8988T (cell line): ENCODE measurements around the gene FHOD3.
"Not testable (repeated sequence)": the region's sequence is repeated elsewhere in the genome, so short reads cannot be mapped to it uniquely, and the experiment has no call there.

Experiments
- DNase-seq: peaks from one replicate; pipeline ENCODE4 v3.0.0; 2011

FHOD3 gene

DNA sequence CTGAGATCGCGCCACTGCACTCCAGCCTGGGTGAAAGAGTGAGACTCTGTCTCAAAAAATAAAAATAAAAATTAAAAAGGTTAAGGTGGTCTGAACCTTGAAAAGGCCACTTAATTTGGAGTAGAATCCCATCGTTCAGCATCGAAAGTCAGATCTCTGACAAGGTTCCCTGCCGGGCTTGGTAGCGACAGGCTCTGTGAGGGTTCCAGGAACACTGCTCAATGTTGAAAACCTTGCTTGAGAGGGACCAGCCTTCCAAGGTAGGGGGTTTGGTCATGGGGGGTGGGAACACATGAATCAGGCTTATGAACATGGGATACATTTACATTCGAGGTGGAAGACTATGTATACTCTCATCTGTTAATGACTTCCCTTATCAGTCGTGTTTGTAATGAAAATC, 232.2 kb downstream of the FHOD3 start:
- DNase-seq, result no peak

DNA sequence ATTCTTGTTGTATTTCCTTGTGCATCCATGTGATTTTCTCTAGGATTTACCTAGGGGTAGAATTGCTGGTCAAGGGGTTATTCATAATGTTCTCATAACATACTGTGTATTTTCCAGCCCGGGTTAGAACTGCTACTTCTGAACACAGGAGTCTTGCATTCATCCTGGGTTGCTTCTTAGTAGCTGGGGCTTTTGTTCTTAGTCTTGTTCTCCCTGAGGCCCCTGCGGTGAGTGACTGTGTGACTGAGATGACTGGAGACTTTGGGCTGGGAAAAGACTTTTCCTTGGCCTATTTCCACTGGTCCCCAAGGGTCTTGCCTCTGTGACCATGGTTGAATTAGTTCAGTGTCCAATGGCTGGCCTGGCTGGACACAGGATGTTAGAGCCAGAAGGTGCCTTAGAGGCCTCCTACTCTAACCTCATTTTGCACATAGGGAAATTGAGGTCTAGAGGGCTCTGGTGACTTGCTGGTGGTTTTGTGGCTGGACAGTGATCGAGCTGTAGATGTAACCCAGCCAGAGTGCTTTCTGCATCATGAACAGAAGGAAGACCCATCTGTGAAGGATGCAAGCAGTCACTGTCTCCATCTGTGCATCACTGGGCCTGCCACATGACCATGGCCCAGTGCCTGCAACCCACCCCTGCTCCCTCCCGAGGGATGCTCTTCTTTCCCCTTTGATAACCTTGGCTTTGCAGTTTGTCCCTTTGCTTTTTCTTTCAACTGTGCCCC, 233.3 kb downstream of the FHOD3 start:
- DNase-seq, result no peak

DNA sequence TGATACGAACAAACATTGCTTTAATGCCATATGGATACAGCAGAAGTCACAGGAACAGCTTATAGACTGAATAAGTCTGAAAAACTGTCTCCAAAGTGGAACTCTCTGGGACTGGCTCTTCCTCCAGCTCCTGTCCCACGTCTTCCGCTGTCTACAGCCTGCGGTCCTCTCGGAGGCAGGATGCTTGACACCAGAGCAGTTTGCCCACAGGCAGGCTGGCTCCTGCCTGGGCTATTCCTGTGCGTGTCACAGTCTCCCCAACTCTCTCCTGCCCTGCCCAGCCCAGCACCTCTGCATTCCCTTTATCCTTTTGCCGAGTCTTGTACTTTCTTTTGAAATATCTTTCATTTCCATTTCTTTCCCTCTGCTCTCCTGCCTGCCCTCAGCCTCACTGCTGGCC, 234.1 kb downstream of the FHOD3 start:
- DNase-seq, result no peak

DNA sequence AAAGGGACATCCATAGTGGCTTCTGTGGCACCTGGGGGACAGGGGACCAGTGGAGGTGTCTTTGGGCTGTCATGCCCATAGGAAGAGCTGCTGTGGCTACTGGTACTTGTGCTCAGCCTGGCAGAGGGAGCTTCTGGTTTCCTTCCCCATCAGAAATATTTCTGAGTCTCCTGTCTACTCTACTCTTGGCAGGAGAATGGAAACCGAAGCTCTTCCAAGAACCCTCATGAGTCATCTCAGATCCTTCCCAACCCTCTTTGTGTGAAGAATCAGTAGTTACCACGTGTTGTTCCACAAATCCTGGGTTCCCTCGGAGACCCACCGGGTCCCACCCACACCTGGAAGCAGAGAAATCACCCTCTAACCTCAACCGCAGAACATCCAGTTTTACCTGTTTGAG, 234.9 kb downstream of the FHOD3 start:
- no peak for DNase-seq

DNA sequence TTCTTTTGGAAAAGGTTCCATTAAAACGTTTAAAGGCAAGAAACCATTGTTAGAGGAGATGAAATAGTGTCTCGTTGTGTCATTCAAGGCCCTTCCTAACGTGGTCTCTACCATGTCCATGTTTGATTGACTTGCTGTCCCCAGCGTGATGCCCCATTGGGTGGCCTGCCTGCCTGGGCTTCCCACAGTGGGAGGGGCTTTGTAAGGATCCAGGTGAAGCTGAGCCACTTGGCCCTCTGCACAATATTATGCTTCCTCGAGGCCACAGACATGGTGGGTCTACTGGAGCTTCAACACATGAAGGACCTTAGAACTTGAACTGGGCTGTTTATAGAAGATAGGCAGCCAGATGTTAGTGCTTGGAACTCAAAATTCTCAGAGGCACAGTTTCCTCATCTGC, 235.3 kb downstream of the FHOD3 start:
- no peak for DNase-seq

DNA sequence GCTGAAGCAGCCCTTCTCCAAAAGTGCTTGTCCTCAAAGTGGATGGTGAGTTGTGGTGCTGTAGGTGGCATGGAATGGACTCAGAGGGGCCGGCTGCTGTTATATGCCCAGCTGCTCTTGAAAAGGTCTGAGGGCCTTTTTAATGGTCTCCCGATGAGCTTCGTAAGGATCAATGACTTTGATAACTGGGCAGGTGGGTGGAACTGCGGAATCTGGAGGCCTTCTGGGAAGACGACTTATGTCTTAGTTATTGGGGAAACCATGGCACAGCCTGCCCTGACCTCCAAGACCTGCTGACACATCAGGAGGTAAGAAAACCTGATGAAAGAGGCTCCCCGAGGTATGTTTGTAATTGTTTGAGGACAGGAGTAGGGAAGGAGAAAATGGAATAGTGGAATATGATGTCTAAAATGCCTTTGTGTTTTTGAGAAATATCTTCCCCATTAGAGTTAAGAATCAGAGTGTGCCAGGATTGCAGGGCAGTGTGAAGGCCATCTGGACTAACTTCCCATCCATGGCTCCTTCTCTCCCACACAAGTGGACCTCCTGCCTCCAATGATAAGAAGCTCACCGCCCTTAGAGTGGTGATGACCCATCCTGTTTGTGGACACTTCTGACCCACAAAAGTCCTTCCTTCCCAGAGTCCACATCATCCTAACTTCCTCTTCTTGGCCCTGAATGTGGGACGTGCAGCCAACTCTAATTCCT, 236.1 kb downstream of the FHOD3 start:
- no peak for DNase-seq

DNA sequence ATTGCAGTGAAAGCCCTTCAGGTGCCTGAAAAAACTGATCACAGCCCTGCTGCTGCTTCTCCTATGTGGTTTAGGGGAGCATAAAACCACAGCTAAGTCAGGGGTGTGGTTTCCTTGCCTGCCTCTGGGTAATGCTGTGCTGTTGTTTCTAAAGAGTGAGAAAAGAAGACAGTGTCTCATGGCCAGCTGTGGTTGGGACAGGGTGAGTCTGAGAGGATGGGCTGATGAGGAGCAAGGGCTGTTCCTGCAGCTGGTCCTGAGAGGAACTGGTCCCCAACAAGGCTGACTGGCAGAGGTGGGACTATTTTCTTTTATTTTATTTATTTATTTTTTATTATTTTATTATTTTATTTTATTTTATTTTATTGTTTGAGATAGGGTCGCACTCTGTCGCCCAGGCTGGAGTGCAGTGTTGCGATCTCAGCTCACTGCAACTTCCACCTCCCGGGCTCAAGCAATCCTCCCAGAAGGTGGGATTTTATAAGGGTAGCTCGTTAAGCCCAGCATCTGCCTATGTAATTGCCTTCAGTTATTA, 236.7 kb downstream of the FHOD3 start:
- DNase-seq, result no peak

DNA sequence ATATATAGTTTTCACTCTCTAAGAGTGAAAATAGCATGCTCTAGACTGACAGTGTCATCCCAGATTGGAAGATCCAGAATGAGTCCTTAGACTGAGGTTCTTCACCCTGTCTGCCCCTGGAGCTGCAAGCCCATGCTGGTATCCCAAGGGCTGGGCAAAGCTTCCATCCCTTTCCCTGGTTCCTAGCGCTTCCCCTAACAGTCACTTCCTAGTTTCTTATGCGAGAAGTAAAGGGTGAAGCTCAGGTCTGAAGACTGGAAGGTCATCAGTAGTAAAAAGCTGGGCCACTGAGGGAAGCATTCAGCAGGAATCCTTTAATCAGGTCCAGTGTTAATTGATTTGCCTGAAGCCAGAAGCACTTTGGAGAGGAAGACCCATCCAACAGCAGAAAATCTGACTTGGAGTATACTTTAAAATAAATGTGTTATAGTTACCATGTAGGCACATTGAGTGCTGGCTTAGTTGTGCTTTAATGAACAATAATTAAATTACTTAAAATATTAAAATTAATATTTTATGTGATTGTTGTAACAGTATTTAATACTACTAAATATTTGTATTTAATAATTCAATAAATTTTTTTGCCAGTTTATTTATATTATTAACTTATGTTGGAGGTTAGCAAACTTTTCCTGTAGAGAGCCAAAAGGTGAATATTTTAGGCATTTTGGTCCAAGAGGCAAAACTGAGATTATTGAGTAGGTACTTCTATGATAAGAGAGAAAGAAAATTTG, 237.9 kb downstream of the FHOD3 start:
- DNase-seq, result no peak

DNA sequence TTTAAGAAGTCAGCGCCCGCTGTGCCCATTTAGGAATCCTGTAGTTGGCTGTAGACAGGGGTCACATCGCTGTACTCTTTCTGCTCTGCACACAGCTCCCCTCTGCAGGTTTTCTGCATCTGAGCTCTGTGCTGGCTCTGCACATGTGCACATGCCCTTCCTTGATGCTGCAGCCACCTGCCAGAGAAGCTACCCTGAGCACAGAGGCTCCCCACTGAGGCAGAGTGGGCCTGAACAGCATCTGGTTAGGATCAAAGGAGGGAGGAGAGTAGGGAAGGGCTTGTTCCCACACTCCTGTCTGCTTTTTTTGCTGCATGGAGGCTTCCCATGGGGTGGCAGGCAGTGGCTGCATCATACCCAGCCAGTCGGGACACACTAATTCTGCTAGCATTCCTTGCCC, 238.9 kb downstream of the FHOD3 start:
- DNase-seq, result no peak

DNA sequence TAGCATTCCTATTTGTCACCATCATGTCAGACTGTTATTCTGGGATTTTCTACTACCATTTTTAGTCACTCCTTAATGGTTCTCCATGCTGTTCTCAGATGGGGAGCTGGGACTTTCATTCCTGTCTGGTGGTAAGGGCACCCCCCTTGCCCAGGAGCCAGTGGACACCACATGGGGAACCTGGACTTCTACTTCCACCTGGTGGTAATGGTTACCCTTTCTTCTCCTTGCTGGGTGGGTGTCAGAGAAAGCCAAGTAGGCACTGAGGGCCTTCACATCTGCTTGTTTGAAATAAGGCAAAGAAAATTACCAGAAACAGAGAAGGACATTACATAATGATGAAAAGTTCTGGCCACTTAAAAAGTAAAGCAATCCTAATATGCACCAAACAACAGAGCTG, 239.8 kb downstream of the FHOD3 start:
- DNase-seq, result no peak

DNA sequence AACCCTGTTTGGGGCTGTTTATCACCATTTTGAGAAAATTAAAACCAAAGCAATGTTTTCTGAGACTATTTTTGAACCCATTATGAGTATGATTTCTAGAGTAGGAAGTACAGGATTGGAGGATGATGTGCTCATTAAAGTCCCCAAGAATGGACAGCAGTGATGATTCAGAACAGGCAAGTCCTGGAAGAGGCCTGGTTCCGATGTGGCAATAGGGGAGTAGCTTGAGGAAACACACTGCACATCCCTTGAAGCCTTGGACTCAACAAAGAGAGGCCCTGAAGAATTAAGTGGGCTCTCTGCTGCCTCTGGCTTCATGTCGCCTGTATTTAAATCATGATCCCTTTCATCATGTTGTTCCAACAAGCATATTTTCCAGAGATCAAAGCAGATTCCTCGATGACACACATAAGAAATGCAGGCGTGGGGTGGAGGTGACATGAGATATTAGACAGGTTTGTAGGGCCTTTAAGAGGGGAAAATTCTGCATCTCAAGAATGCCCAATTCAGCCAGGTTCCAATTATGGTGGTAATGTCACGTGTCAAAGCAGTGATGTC, 242.2 kb downstream of the FHOD3 start:
- no peak for DNase-seq

DNA sequence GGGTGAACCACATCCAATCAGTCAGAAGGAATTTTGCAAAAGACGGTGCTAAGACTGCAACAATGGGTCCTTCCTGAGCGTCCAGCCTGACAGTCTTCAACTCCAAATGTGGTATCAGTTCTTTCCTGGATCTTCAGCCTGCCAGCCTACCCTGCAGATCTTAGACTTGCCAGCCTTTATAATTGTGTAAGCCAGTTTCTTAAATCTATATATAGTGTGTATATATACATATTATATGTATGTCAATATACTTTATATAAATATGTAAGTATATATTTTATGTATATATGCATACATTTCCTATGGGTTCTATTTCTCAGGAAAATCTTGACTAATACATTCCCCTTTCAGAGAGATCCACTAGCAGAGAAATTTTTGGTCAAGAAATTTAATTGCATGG, 245.5 kb downstream of the FHOD3 start:
- no peak for DNase-seq

DNA sequence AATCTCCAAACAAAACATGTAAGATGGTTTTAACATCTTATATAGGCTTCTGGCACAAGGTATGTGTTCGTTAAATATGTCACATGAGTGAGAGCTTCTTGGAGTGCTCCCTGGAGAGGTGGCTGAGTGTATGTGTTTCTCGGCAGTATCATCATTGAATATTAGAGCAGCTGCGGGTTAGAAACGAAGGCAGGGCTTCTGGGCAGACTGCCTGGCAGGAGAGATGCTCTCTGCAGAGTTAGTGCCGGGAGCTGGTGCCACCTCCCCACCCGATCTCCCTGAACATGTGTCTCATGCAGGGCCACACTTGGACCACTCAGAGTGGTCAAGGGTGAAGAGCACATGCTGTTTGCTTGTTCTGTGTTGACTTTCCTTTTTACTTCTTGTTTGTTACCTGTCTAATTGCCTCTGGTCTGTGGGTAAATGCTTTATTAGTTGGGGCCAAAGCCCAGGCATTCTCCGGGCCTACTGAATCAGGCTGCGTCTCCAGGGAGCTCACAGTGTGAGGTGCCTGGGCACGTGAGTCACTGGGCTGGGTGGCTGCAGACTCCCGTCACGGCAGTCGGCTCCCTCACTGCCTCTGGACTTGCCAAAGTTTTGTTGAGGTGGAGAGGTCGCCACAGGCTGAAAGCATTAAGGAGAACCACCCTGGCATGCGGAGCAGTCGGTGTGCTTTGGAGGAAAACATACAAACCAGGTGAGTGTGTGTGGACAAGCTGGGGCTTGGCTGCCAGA, 246.6 kb downstream of the FHOD3 start:
- DNase-seq, result no peak

DNA sequence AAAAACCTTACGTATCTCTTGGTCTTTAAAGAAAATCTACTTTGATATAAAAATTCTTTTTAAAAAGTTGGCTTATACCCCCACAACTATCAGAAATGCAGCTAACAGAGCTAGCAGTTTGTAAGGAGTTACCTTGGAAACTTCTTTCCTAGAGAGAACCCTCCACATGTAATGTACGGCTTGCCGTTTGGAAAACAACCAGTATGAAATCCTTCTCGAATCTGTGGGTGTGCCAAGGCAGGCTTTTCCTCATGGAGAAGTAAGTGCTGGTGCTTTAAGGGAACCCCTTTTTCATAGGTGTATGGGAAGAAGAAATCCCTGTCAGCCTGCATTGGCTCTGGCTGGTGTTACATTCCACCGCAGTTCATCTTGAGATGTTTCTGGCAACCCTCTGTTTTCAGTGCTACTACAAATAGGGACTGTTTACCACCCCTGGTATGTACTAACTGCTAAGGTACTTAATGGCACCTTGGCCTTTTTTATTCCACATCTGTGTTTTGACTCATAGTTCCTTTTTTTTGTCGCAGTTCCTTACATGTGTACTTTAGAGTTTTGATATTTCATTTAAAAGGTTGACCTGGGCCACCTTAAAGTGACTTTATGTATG, 248.4 kb downstream of the FHOD3 start:
- DNase-seq, result no peak

DNA sequence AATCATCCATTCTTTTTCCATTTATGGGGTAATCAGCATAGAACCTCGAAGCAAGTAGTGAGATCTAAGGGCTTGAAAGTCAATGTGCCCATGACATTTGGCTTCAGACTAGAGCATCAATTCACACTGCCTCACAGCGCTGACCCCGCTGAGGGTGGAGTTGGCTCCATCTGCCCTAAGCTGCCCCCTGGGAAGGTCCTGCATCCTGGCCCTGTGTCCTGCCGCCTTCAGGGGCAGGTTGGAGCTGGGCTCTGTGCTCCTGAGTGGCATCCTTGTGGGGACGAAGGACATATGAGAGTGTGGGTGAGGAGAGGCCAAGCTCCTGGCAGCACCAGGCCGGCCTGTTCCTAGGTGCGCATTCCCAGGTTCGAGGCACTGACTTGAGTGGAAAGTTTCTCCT, 249.4 kb downstream of the FHOD3 start:
- no peak for DNase-seq

DNA sequence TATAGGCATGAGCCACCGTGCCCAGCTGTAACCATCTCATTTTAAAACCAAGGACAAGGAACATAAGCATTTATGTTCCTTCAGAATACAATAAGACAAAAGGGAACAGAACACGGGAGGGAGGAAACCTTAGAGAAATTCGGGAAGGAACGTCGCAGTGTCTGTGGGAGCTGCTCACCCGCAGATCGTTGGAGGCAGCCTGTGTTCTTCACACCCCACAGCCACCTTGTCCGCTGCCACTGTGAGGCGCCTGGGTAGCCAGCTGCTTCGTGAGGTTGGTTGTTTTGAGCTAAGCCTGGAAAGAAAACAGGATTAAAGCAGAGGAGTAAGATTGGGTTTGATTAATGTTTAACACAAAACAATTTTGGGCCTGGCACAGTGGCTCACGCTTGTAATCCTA, 250.0 kb downstream of the FHOD3 start:
- no peak for DNase-seq

DNA sequence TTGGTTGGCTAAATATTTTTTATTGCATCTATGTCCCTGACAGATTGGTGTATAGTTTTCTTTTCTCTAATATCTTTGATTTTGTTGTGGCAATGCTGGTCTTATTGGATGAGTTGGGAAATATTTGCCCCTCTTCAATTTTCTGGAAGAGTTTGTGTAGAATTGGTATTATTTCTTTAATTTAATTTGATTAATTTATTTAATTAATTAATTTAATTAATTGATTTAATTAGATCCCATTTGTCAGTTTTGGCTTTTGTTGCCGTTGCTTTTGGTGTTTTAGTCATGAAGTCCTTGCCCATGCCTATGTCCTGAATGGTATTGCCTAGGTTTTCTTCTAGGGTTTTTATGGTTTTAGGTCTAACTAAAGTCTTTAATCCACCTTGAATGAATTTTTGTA, 253.8 kb downstream of the FHOD3 start:
- DNase-seq, result not testable (repeated sequence)

DNA sequence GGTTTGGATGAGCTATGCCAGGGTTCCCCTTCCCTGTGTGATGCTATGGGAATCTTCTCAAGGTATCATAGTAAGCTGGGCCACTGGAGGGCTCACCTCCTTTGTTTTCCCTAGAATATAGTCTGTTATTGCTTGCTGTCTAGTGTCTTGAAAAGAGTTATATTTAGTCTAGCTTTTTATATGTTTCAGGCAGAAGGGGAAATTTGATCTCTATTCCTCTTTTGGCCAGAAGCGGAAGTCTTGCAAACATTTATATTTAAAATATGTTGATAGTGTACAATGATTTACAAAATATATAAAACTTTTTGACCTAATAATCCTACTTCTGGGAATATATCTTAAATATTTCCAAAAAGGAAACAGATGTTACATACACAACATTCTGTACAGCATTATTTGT, 260.7 kb downstream of the FHOD3 start:
- no peak for DNase-seq

DNA sequence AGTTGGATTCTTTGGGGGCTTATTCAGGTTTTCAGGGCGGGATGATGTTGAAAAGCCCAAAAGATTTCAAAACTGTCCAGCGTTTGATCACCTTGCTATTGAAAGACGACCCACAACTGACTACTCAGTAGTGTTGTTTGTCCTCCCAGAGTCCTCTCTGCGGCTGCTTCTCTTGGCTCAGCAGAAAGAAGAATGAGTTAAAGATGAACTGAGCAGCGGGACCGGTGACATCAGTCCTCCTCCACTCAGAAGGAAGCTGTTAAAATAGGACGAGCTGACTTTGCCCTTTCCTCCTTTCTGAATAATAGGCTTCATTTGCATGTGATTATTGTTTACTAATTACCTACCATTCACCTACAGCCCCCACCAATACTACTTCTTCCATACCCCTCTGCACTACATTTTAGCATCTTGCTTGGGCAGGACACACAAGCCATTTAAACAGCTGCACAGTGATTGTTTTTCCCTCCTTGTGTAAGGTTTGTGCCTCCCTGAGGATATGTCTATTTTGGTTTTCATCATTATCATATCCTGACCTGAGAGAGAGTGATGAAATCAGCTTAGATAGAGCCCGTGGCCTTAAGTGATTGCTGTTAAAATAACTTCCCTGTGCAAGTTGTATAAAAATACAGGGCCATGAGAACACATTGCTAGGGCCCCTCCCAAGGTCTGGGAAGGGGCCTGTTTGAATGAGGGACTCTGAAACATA, 261.8 kb downstream of the FHOD3 start:
- DNase-seq, result no peak

DNA sequence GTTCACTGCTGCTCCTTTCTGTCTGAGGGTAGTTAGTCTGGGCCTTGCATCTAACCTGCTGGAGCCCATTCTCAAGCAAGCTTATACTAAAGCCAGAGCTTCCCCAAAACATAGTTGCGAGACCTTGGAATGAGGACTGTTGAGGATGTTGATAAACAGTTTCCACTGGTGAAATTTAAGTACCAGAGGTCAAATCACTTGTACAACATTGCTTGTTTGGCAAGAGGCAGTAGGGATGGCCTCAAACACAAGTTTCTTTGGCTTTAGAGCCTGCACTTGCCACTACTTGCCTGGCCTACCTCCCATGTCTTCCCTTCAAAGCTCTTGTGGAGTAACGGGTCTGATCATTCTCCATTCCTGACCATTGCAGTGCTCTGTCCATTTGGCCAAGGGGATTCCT, 262.7 kb downstream of the FHOD3 start:
- DNase-seq, result no peak

DNA sequence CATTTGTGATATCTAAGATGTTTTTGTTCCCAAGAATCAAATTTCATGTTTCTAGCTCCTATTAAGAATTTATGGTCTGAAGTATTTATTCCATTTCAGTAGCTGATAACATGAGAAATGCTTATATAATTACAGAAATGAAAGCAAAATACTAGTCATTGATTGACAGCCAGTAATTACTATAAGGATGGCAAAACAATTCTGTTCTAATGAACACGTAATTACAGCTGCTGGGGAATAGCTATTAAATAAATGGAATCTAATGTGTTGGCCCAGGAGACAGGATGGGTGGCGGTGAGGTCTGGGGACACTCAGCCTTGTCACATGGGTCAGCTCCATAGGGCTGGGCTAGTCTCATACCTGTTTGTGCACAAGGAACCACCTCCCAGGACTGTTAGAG, 263.5 kb downstream of the FHOD3 start:
- no peak for DNase-seq

DNA sequence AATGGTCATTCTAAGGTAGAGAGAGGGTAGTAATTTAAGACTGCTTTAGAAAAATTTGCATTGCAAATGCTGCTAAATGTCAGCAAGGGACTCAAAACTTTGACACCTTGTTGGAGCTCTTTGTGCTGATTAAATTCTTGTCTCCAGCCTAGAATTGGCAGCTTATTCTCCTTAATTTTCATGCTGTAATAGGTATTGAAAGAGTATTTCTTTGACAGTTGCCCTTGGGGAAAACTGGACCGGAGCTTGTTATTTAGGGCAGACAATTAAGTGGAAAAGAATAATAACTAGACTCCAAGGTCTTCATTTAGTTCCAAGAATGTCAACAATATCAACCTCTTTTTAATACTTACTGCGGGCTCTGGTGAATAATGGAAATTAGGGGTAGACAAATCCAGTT, 267.3 kb downstream of the FHOD3 start:
- no peak for DNase-seq
